Lower leg skin (tissue), 3 donors: ENCODE measurements around the gene TRPV5.

Experiments used
- POLR2A ChIP-seq, 2 donors: fragments of 450-650 bp; IDR thresholded peaks; one replicate each; pipeline ENCODE4 v1.6.1; 2016 to 2017; ENCODE audit warnings: antibody characterized with exemption in 2 of 2, mild to moderate bottlenecking in 1 of 2, moderate library complexity in 1 of 2
- TF ChIP-seq, protein P1 (sequence below), 3 donors: fragments of 450-650 bp; IDR thresholded peaks; one replicate each; pipeline ENCODE4 v1.5.1; 2016; ENCODE audit warnings: antibody characterized with exemption in 3 of 3, mild to moderate bottlenecking in 3 of 3, moderate library complexity in 2 of 3

DNA sequence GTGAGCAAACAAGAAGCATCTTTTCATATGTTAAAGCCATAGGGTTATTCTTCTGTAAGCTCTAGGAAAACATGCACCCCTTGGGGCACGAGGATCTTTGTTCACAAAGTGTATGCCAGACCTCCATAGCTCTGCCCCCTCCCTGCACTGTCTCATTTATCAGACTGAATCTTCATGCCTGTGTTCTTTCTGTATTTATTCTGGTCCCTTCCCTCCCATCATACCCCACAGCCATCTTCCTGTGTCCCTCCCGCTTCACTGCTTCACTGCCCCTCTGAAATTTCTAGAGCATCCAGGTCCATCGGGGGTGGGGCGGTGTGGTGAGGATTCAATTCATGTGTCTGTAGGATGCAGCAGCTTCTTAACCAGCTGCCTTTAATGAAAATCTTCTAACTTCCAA lies 71.2 kb downstream of the TRPV5 start:
- no peak for TF ChIP-seq POLR2A (IDR thresholded peaks at IDR 0.05)
- TF ChIP-seq, protein P1, sequence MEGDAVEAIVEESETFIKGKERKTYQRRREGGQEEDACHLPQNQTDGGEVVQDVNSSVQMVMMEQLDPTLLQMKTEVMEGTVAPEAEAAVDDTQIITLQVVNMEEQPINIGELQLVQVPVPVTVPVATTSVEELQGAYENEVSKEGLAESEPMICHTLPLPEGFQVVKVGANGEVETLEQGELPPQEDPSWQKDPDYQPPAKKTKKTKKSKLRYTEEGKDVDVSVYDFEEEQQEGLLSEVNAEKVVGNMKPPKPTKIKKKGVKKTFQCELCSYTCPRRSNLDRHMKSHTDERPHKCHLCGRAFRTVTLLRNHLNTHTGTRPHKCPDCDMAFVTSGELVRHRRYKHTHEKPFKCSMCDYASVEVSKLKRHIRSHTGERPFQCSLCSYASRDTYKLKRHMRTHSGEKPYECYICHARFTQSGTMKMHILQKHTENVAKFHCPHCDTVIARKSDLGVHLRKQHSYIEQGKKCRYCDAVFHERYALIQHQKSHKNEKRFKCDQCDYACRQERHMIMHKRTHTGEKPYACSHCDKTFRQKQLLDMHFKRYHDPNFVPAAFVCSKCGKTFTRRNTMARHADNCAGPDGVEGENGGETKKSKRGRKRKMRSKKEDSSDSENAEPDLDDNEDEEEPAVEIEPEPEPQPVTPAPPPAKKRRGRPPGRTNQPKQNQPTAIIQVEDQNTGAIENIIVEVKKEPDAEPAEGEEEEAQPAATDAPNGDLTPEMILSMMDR (IDR thresholded peaks at IDR 0.05): no peak
